Regular cardiac myocyte (primary cell): Measurements from ENCODE around the gene PTGR2. TPM values are rescaled to one million over a fixed set of nuclear protein-coding genes. Genes with fewer than 3 reads are reported as not detected.

Experiments
- total RNA-seq: library from RNA; depleted of rRNA; stranded (reverse); fragments of >200 nt; gene quantifications from 2 replicates; pipeline ENCODE4 v1.2.3, GENCODE V29; 2014

PTGR2 gene
- 3.3 and 9.6 TPM in 2 replicates for total RNA-seq

DNA sequence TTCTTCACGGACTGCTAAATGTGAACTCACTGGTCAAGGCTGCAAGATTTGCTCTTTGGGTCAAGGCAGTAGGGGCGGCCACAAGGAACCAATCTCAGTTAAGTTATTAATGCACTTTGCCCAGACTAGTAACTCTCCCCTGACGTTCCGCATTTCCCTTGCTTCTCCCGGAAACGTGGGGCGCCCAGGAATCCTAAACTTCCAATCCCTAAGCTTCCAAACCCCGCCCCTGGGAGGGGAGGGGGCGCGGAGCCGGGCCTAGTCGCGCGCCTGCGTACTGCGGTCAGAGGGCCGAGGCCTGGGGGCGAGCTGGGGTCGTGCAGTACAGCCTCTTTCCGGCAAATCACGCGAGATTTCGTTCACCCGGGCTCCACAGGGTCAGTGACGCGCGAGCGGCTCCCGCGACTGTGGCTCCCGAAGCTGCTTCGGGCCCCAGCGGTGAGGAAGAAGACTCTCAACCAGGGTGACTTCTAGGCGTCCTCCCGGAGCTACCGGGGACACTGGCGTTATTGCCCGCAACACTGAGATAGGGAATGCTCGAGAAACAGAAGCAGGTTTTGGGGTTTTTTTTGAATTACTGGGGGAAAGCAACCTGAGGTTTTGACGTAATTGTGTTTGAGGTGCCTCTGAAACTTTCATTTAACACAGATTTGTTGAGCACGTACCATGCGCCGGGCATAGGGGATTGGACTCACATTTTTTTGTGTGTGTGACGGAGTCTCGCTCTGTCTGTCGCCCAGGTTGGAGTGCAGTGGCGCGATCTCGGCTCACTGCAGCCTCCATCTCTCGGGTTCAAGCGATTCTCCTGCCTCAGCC is at the start of gene PTGR2:
TSS of gene PTGR2 (plus strand) at position 265 of the 816 bp plus-strand sequence. CDS start 7,032 bp downstream, outside the sequence.

DNA sequence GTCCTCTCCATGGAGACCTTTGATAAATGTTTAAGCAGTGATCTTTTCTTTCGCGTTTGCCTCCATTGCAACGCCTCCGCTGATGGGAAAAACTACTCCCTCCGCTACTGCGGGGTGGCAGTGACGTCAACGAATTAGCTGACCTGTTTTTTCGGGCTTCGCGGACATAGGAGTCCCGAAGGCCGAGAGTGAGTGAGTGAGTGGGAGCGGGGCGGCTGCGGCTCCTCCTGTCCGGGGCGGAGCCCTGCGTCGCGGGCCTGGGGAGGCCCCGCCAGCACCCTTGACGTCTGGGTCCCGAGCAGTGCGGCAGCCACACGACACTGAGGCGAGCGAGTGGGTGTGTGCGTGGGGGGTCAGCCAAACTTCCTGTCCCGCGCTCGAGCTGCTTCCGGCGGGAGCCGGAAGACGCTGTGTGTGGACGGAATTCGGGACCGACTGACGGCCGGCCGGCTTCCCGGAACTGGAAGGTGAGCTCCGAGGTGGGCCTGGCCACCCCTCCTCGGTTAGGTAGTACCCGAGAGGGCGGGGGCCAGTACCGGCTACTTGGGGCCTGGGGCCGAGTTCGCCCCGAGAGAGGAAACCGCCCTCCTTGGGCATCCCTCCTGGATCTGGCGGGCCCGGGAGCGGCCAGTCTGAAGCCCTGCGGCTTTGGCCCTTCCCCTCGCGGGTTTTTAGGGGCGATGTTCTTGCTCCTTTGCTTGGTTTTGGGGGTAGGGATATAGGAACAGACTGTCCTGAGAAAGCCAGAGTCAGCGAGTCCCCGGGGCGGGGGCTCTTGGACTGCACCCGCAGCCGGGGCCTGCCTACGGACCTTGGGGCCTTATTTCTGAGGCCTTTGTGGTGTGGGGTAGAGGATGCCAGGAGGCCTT is 35.1 kb downstream of the PTGR2 start, which contains the start of gene ZNF410:
TSS of gene ZNF410 (plus strand) at position 411 of the 869 bp plus-strand sequence. CDS start 5,317 bp downstream, outside the sequence.

Other genes starting within 250 kb of the PTGR2 start
- gene ACOT6, start 239.3 kb upstream of the PTGR2 start, total RNA-seq = 0.28 TPM in 1 of 2 replicates, not detected in the other
- gene DNAL1, start 206.8 kb upstream of the PTGR2 start, total RNA-seq = 7.5 and 11.0 TPM in 2 replicates
- gene PNMA1, start 137.4 kb upstream of the PTGR2 start, total RNA-seq = 16.1 and 21.3 TPM in 2 replicates
- 78.8 and 102 TPM in 2 replicates for gene ZNF410, start 35.0 kb downstream of the PTGR2 start, total RNA-seq
- gene FAM161B, start 98.3 kb downstream of the PTGR2 start, total RNA-seq = 2.7 and 5.4 TPM in 2 replicates
- 22.6 and 27.8 TPM in 2 replicates for gene COQ6, start 98.5 kb downstream of the PTGR2 start, total RNA-seq
- 8.1 and 9.6 TPM in 2 replicates for gene ENTPD5, start 167.5 kb downstream of the PTGR2 start, total RNA-seq
- gene BBOF1, start 167.5 kb downstream of the PTGR2 start, total RNA-seq = 5.8 and 9.0 TPM in 2 replicates
- 24.5 and 28.2 TPM in 2 replicates for gene ALDH6A1, start 232.6 kb downstream of the PTGR2 start, total RNA-seq
- 10.7 and 12.1 TPM in 2 replicates for gene LIN52, start 233.1 kb downstream of the PTGR2 start, total RNA-seq